HG02840 (cell line): ENCODE results near the gene NR6A1.

Source experiments
- ATAC-seq: cut with Tn5 transposase; IDR thresholded peaks from one replicate; pipeline ENCODE4 v1.9.1; 2021; ENCODE audit warnings: mild to moderate bottlenecking, moderate library complexity, moderate number of reproducible peaks; ENCODE audit not compliant: unreplicated experiment, low FRiP score

The NR6A1 gene

GRCh38 chr9:124797343-124798103 is 26.4 kb upstream of the NR6A1 start:
- ATAC-seq, result no peak

- no peak for ATAC-seq
These were observed 24.8 kb upstream of the NR6A1 start for GRCh38 chr9:124795881-124796431.

GRCh38 chr9:124794902-124795491 is 23.9 kb upstream of the NR6A1 start:
- no peak for ATAC-seq

GRCh38 chr9:124793015-124793541 is 22.0 kb upstream of the NR6A1 start:
- no peak for ATAC-seq

- ATAC-seq, result no peak
These were observed 21.3 kb upstream of the NR6A1 start for GRCh38 chr9:124792257-124793014.

GRCh38 chr9:124790801-124791505 is 19.8 kb upstream of the NR6A1 start:
- no peak for ATAC-seq

GRCh38 chr9:124790301-124790700 is 19.2 kb upstream of the NR6A1 start:
- no peak for ATAC-seq

GRCh38 chr9:124789531-124789930 is 18.4 kb upstream of the NR6A1 start:
- ATAC-seq, result no peak

- no peak for ATAC-seq
These were observed 17.6 kb upstream of the NR6A1 start for GRCh38 chr9:124788542-124789217.

GRCh38 chr9:124786881-124787573 is 15.9 kb upstream of the NR6A1 start:
- no peak for ATAC-seq

GRCh38 chr9:124784509-124784908 is 13.4 kb upstream of the NR6A1 start:
- ATAC-seq, result no peak

GRCh38 chr9:124783830-124784229 is 12.7 kb upstream of the NR6A1 start:
- no peak for ATAC-seq

- no peak for ATAC-seq
These were observed 11.8 kb upstream of the NR6A1 start for GRCh38 chr9:124782661-124783574.

- ATAC-seq, result no peak
These were observed 11.0 kb upstream of the NR6A1 start for GRCh38 chr9:124781967-124782660.

- no peak for ATAC-seq
These were observed 9.6 kb upstream of the NR6A1 start for GRCh38 chr9:124780757-124781151.

- ATAC-seq, result no peak
These were observed 9.1 kb upstream of the NR6A1 start for GRCh38 chr9:124780060-124780756.
